ENCODE data around the gene PPP4C.
A peak's percentile ranks its signal among the peaks of the same experiment; 100 is the strongest.

Gene PPP4C

GRCh38 chr16:30054959-30055553 is 20.7 kb upstream of the PPP4C start:
- no peak overlapping the region for H3K4me3 ChIP-seq (ENCODE audit: low read depth, low read length)
- TF ChIP-seq, protein P1, sequence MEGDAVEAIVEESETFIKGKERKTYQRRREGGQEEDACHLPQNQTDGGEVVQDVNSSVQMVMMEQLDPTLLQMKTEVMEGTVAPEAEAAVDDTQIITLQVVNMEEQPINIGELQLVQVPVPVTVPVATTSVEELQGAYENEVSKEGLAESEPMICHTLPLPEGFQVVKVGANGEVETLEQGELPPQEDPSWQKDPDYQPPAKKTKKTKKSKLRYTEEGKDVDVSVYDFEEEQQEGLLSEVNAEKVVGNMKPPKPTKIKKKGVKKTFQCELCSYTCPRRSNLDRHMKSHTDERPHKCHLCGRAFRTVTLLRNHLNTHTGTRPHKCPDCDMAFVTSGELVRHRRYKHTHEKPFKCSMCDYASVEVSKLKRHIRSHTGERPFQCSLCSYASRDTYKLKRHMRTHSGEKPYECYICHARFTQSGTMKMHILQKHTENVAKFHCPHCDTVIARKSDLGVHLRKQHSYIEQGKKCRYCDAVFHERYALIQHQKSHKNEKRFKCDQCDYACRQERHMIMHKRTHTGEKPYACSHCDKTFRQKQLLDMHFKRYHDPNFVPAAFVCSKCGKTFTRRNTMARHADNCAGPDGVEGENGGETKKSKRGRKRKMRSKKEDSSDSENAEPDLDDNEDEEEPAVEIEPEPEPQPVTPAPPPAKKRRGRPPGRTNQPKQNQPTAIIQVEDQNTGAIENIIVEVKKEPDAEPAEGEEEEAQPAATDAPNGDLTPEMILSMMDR (IDR thresholded peaks at IDR 0.05; ENCODE audit: insufficient read depth, low read depth, low read length, missing control alignments), result peak; percentile 75
- peak; percentile 65 for DNase-seq (ENCODE audit: low read depth)

DNA sequence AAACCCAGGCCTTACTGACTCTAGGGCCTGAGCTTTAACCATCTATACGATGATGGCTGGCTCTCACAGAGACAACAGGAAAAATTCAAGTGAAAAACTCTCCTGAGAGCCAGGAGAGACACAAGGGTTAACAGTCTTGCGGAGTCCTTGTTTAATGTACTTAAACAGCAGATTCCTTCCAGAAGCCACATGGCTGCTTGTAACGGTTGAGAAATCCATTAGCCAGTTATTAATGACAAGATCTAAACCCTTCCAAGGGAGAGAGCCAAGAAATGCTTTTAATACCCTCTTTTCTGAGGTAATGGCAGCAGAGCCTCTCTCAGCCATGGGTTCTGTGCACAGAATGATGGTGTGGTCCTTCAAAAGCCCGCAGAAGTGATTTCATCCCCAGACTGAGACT is 15.4 kb upstream of the PPP4C start:
- H3K4me3 ChIP-seq (ENCODE audit: low read depth, low read length), result no peak overlapping the region
- TF ChIP-seq, protein P1 (IDR thresholded peaks at IDR 0.05; ENCODE audit: insufficient read depth, low read depth, low read length, missing control alignments), result no peak
- no peak for DNase-seq (ENCODE audit: low read depth)

DNA sequence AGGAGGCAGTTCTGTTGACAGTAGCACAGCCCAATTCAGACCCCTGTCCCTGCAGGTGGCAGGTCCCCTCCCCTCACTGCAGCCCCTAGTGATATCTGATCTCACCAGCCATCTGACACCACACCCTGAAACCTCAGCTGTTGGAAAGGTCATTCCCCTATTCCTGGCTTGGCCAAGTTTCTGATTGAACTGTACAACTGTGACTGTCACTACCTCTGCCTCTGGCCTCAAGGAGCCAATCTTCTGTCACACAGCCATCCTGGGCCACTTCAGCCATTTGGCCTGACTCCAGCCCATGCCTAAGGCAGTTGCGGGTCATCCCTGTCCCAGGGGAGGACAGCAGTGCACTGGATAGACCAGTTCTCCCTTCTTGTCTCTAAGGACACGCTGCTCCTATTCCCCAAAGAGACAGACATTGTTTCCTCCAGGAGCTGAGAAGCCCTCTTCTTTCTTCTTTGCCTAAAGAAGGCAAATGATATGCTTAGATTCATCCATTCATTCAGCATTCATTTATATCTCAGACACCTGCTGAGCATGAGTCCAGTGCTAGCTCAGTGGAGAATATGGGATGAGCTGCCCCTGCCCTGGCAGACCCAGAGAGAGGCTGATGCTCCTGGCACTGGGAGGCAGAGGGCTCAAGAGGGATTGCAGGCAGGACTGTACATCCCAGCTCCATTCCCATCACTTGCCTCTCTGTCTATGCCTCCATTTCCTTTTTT is 14.8 kb upstream of the PPP4C start:
- TF ChIP-seq, protein P1 (IDR thresholded peaks at IDR 0.05; ENCODE audit: insufficient read depth, low read depth, low read length, missing control alignments), result no peak
- no peak overlapping the region for H3K4me3 ChIP-seq (ENCODE audit: low read depth, low read length)
- no peak for DNase-seq (ENCODE audit: low read depth)

DNA sequence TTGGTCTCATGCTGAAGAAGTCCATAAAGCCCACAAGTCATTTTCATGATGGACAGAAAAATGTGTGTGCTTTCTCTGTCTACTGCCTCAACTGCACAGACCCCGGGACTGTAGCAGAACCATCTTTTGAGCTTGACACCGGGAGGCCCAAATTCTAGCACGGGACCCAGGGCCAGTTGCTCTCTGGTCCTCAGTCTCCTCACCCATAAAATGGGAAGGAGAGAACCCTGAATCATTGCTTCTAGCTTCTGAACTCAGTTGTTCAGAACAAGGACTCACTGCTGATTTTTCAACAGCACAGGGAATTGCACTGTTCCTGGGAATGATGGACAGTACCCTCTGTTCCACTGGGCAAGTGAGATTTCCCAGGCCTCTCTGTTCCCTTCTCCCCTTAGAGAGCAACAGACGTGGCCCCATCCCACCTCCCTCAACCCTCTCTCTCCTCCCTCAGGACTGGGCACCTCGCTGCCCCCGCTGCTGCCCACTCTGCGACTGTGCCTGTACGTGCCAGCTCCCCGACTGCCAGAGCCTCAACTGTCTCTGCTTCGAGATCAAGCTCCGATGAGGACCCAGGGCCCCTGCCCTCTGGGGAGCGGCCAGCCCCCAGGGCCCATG is 12.4 kb upstream of the PPP4C start:
- no peak for DNase-seq (ENCODE audit: low read depth)
- TF ChIP-seq, protein P1 (IDR thresholded peaks at IDR 0.05; ENCODE audit: insufficient read depth, low read depth, low read length, missing control alignments), result no peak
- H3K4me3 ChIP-seq (ENCODE audit: low read depth, low read length), result peak overlapping the region; percentile 94

GRCh38 chr16:30063893-30064728 is 11.7 kb upstream of the PPP4C start:
- peak overlapping the region; percentile 94 for H3K4me3 ChIP-seq (ENCODE audit: low read depth, low read length)
- peak; percentile 89 for DNase-seq (ENCODE audit: low read depth)
- TF ChIP-seq, protein P1 (IDR thresholded peaks at IDR 0.05; ENCODE audit: insufficient read depth, low read depth, low read length, missing control alignments), result peak; percentile 45

DNA sequence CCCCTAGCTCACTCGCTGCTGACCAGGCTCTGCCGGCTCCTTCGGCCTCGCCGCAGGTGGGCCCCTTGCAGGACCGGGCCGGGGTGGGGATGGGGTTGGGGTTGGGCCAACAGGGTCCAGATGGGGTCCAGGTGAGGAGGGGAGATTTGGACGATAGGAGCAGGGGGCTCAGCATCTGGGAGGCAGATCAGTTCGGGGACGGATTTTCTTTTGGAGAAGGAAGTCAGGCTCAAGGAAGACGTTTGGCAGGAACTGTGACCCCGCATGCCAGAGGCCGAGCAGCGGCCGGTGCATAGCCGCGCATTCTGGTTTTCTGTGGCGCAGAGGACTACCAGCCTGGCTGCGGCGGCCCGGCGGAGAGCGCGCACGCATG is 11.1 kb upstream of the PPP4C start:
- DNase-seq (ENCODE audit: low read depth), result no peak
- H3K4me3 ChIP-seq (ENCODE audit: low read depth, low read length), result peak overlapping the region; percentile 94
- TF ChIP-seq, protein P1 (IDR thresholded peaks at IDR 0.05; ENCODE audit: insufficient read depth, low read depth, low read length, missing control alignments), result no peak
